GM18858 (cell line): ENCODE results near the gene RAB7B.

ENCODE experiments used
- ATAC-seq: cut with Tn5 transposase; IDR thresholded peaks from one replicate; pipeline ENCODE4 v1.9.1; 2021; ENCODE audit not compliant: unreplicated experiment

Gene RAB7B

GRCh38 chr1:205929496-205930194, 73.5 kb downstream of the RAB7B start:
- no peak for ATAC-seq

GRCh38 chr1:205928317-205928716, 74.9 kb downstream of the RAB7B start:
- ATAC-seq: no peak

DNA sequence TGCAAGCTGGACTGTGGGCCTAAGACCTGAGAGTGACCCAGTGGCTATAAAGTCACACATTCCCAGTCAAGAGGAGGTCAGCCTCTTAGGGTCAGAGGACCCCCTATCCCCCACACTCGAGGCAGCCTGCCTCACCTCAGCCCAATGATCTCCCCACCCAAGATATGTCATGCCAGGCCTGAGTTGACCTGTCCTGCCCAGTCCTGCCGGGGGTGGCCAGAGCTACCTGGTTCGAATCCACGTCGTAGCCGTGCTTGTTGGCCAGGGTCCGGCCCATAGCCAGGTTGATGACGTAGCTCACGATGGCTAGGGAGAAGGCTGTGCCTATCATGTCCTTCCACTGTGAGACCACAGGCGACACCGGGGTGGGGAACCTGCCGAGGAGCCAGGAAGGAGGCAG, 75.5 kb downstream of the RAB7B start:
- no peak for ATAC-seq

DNA sequence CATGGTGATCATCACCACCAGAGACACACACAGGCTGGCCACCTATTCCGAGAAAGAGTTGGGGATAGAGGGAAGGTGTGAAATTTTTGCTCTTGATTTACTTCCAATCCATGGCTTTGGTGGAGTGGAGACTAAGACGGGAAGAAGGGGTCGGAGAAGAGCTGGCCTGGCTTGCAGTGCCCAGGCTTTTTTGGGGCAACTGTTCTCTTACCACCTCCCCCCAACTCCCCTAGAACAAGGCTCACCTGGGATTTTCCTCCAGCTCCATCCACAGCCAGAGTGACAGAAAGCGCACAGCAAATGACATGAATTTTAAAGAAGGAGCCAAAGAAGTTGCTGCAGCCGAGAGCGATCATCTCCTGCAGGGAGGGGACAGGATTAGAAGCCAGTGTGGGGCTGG, 75.9 kb downstream of the RAB7B start:
- ATAC-seq: no peak
